Left lung (tissue), 10 donors: Measurements from ENCODE around the gene TCHP. TPM values are rescaled to one million over a fixed set of nuclear protein-coding genes. Genes with fewer than 3 reads are reported as not detected.
A peak's percentile ranks its signal among the peaks of the same experiment; 100 is the strongest.
"Not testable (repeated sequence)": the region's sequence is repeated elsewhere in the genome, so short reads cannot be mapped to it uniquely, and the experiment has no call there.

Experiments used
- ATAC-seq: fragments of 200-7000 bp; cut with Tn5 transposase; one replicate; pipeline ENCODE4 v1.9.1; 2020; ENCODE audit warnings: moderate library complexity
- DNase-seq, 4 donors: peaks; one replicate each; pipeline ENCODE4 v3.0.0-alpha.2; 2013 to 2020
- H3K27ac ChIP-seq, 2 donors: fragments of 200-600 bp; sonication (generic) in 1 of 2; one replicate each; pipeline versions ENCODE4 v1.5.0 to v1.8.0; 2020 to 2021
- H3K27me3 ChIP-seq, 2 donors: fragments of 200-600 bp; sonication (generic) in 1 of 2; one replicate each; pipeline versions ENCODE4 v1.5.0 to v1.8.0; 2020 to 2021
- H3K36me3 ChIP-seq, 2 donors: fragments of 200-600 bp; sonication (generic) in 1 of 2; one replicate each; pipeline versions ENCODE4 v1.5.0 to v1.8.0; 2020 to 2021
- H3K4me1 ChIP-seq, 2 donors: fragments of 200-600 bp; one replicate each; pipeline ENCODE4 v1.8.0; 2021
- H3K4me3 ChIP-seq, 2 donors: fragments of 200-600 bp; sonication (generic) in 1 of 2; one replicate each; pipeline versions ENCODE4 v1.5.0 to v1.8.0; 2020 to 2021; ENCODE audit warnings: mild to moderate bottlenecking in 1 of 2
- H3K9me3 ChIP-seq, 2 donors: fragments of 200-600 bp; sonication (generic) in 1 of 2; one replicate each; pipeline versions ENCODE4 v1.5.0 to v1.8.0; 2020 to 2021
- CTCF ChIP-seq, 2 donors: fragments of 200-600 bp; sonication (generic) in 1 of 2; IDR thresholded peaks; one replicate each; pipeline versions ENCODE4 v1.5.0 to v1.8.0; 2021; ENCODE audit warnings: antibody characterized with exemption in 2 of 2
- intact Hi-C, 2 donors: fragments of 100-400 bp; cut with DNase I; formaldehyde crosslinking; loops; one replicate each; pipeline versions ENCODE4 v1.11.2 to v1.14.2; 2022
- polyA plus RNA-seq, 6 donors: library from polyadenylated mRNA; unstranded; fragments of 120-200 nt; gene quantifications; one replicate each; pipeline ENCODE4 v1.2.1, GENCODE V29; 2013; ENCODE audit not compliant: insufficient read length in 6 of 6
- total RNA-seq, 2 donors: library from RNA; stranded (reverse); fragmentation: NEBNext Ultra II Directional; extraction: Animal tissue kit (Norgen Biotek cat#: 25700); gene quantifications; one replicate each; pipeline ENCODE4 v1.2.1, GENCODE V29; 2021
- donor health status: DM: no; HTN: yes; CAD: no.
- donor health status: DM: no; HTN: no; CAD: no.

Gene TCHP
- total and polyA plus RNA-seq, 8 donors: 15.4 to 27.3 (median 23.9) TPM

GRCh38 chr12:109858764-109859163 is 41.3 kb upstream of the TCHP start:
- no peak for ATAC-seq
- no peaks in the 10 kb centered on the region for H3K27me3 ChIP-seq
- no peak for TF ChIP-seq CTCF (IDR thresholded peaks at IDR 0.05)
- no peaks in the 10 kb centered on the region for H3K9me3 ChIP-seq
- H3K27ac ChIP-seq: no peak overlapping the region
- peaks cover 0 to 64% of the 10 kb centered on the region in 2 donors for H3K36me3 ChIP-seq
- no peak for DNase-seq
- H3K4me3 ChIP-seq: no peak overlapping the region
- peaks cover 0 to under 1% of the 10 kb centered on the region in 2 donors for H3K4me1 ChIP-seq
- intact Hi-C loops: no loop called here

GRCh38 chr12:109860977-109861376 is 39.1 kb upstream of the TCHP start:
- Histone ChIP-seq H3K27me3 (no peaks in the 10 kb centered on the region), H3K36me3 (peaks cover 0 to 43% of the 10 kb centered on the region in 2 donors), H3K4me1 (peaks cover 15 to 21% of the 10 kb centered on the region in 2 donors), H3K9me3 (no peaks in the 10 kb centered on the region), H3K4me3 (no peak overlapping the region), H3K27ac (no peak overlapping the region)
- intact Hi-C loops: no loop called here
- ATAC-seq (no peak), DNase-seq (no peak)
- no peak for TF ChIP-seq CTCF (IDR thresholded peaks at IDR 0.05)

GRCh38 chr12:109861689-109862314 is 38.3 kb upstream of the TCHP start:
- Histone ChIP-seq H3K4me3 (no peak overlapping the region), H3K9me3 (no peaks in the 10 kb centered on the region), H3K27ac (no peak overlapping the region), H3K27me3 (no peaks in the 10 kb centered on the region), H3K36me3 (peaks cover 0 to 35% of the 10 kb centered on the region in 2 donors), H3K4me1 (peaks cover 15 to 21% of the 10 kb centered on the region in 2 donors)
- ATAC-seq (no peak), DNase-seq (no peak)
- no peak for TF ChIP-seq CTCF (IDR thresholded peaks at IDR 0.05)
- intact Hi-C loops: no loop called here

- peaks cover 15 to 21% of the 10 kb centered on the region in 2 donors for H3K4me1 ChIP-seq
- H3K27me3 ChIP-seq, intact Hi-C loops, ATAC-seq, DNase-seq, H3K27ac ChIP-seq, H3K4me3 ChIP-seq, H3K9me3 ChIP-seq: not testable (repeated sequence)
- H3K36me3 ChIP-seq: peaks cover 0 to 28% of the 10 kb centered on the region in 2 donors
Measured at GRCh38 chr12:109862491-109862890, 37.6 kb upstream of the TCHP start.

GRCh38 chr12:109863847-109864712 is 36.0 kb upstream of the TCHP start:
- intact Hi-C loops: no loop called here
- no peaks in the 10 kb centered on the region for H3K27me3 ChIP-seq
- H3K4me3 ChIP-seq: no peak overlapping the region
- peak overlapping the region; percentile 73 to 76 for H3K27ac ChIP-seq
- H3K36me3 ChIP-seq: peaks cover 0 to 16% of the 10 kb centered on the region in 2 donors
- no peaks in the 10 kb centered on the region for H3K9me3 ChIP-seq
- peak; percentile 91 for ATAC-seq
- peak in 2 of 4 donors; percentile 51 to 58 for DNase-seq
- no peak for TF ChIP-seq CTCF (IDR thresholded peaks at IDR 0.05)
- H3K4me1 ChIP-seq: peaks cover 15 to 32% of the 10 kb centered on the region in 2 donors
